Cardiac fibroblast (primary cell): ENCODE measurements around the gene S100A14.
A peak's percentile ranks its signal among the peaks of the same experiment; 100 is the strongest.

Experiments
- DNase-seq, 2 donors: peaks; one replicate each; pipeline versions ENCODE4 v3.0.0 to v3.0.0-alpha.2; 2010; ENCODE audit warnings: low read depth in 2 of 2
- H3K4me3 ChIP-seq, 2 donors: replicated peaks in 1 of 2; 1 replicate in 1 of 2; 2 replicates in 1 of 2; pipeline ENCODE4 v1.5.1; 2011; ENCODE audit warnings: low read depth in 2 of 2, low read length in 2 of 2, mild to moderate bottlenecking in 2 of 2, moderate library complexity in 1 of 2
- CTCF ChIP-seq: IDR thresholded peaks from one replicate; pipeline ENCODE4 v1.5.1; 2011; ENCODE audit warnings: low read depth, mild to moderate bottlenecking, low read length, inconsistent platforms

Gene S100A14

GRCh38 chr1:153571706-153572105 is 44.4 kb downstream of the S100A14 start:
- no peak for TF ChIP-seq CTCF
- H3K4me3 ChIP-seq = no peak overlapping the region
- DNase-seq = no peak

- DNase-seq = no peak
These were observed 45.3 kb downstream of the S100A14 start for GRCh38 chr1:153570874-153571273.

GRCh38 chr1:153569465-153569864 is 46.7 kb downstream of the S100A14 start:
- TF ChIP-seq CTCF = no peak
- no peak overlapping the region for H3K4me3 ChIP-seq
- no peak for DNase-seq

More at GRCh38 chr1:153570874-153571273, 45.3 kb downstream of the S100A14 start:
- TF ChIP-seq CTCF = no peak
- no peak overlapping the region for H3K4me3 ChIP-seq

GRCh38 chr1:153568367-153569099 is 47.6 kb downstream of the S100A14 start:
- DNase-seq = peak; percentile 90 to 91
- H3K4me3 ChIP-seq = no peak overlapping the region
- peak; percentile 97 for TF ChIP-seq CTCF

GRCh38 chr1:153567621-153568366 is 48.3 kb downstream of the S100A14 start:
- DNase-seq = peak in 1 of 2 donors; percentile 61
- TF ChIP-seq CTCF = no peak
- no peak overlapping the region for H3K4me3 ChIP-seq

- TF ChIP-seq CTCF = no peak
- H3K4me3 ChIP-seq = peak overlapping the region in 1 of 2 donors; percentile 14
- peak; percentile 99 for DNase-seq
These were observed 49.4 kb downstream of the S100A14 start for GRCh38 chr1:153566414-153567371.
